K562 (cell line): Measurements from ENCODE around the gene ASB2. TPM values are rescaled to one million over a fixed set of nuclear protein-coding genes. Genes with fewer than 3 reads are reported as not detected.

Source experiments
- DDX20 ChIP-seq: fragments of 450-650 bp; IDR thresholded peaks from 2 replicates; pipeline ENCODE4 v1.6.1; 2016; ENCODE audit warnings: missing genetic modification characterization, low read depth, mild to moderate bottlenecking, missing compliant biosample characterization, moderate library complexity
- PCBP1 ChIP-seq: fragments of 200-400 bp; formaldehyde crosslinking; IDR thresholded peaks from 2 replicates; pipeline ENCODE4 v1.6.1; 2018; ENCODE audit warnings: mild to moderate bottlenecking, low read depth, low read length; ENCODE audit not compliant: poor library complexity, severe bottlenecking
- SAP30 ChIP-seq: fragments of 200-600 bp; sonication (generic); IDR thresholded peaks from 2 replicates; pipeline ENCODE4 v1.6.1; 2012; ENCODE audit warnings: borderline replicate concordance, low read depth, mild to moderate bottlenecking, moderate library complexity, low read length, control low read depth, inconsistent platforms; ENCODE audit not compliant: insufficient read depth, poor library complexity, severe bottlenecking
- SRSF1 ChIP-seq: fragments of 200-400 bp; formaldehyde crosslinking; IDR thresholded peaks from 2 replicates; pipeline ENCODE4 v1.6.1; 2017; ENCODE audit warnings: mild to moderate bottlenecking, low read depth, low read length, moderate library complexity
- ZNF280A ChIP-seq: fragments of 450-650 bp; IDR thresholded peaks from 2 replicates; pipeline ENCODE4 v1.6.1; 2018; ENCODE audit warnings: mild to moderate bottlenecking, low read depth; ENCODE audit not compliant: partially characterized antibody
- ZNF449 ChIP-seq: fragments of 250-450 bp; sonication (Bioruptor Pico); IDR thresholded peaks from 2 replicates; pipeline ENCODE4 v1.8.0; 2022; ENCODE audit warnings: moderate library complexity, mild to moderate bottlenecking, inconsistent platforms
- ZNF551 ChIP-seq: fragments of 250-450 bp; sonication (Bioruptor Pico); IDR thresholded peaks from 2 replicates; pipeline ENCODE4 v1.5.0; 2021; ENCODE audit warnings: mild to moderate bottlenecking, moderate library complexity
- polyA plus RNA-seq, 8 experiments: library from polyadenylated mRNA; depleted of rRNA in 4 of 8; stranded (reverse) in 5 of 8; unstranded in 3 of 8; fragments of >200 nt; fragmentation: Nextera tagmentation in 2 of 8; fragmentation: Illumina TruSeq in 1 of 8; extraction: Ambion mirVana in 2 of 8; extraction: Trizol in 1 of 8; gene quantifications; 2 replicates each; pipeline versions ENCODE4 v1.2.1 to v1.2.3, GENCODE V29; 2011 to 2014; ENCODE audit warnings: inconsistent platforms in 1 of 8, missing spikeins in 1 of 8
- total RNA-seq, 7 experiments: library from RNA; depleted of rRNA in 6 of 7; stranded (reverse); fragments of >200 nt in 6 of 7; fragmentation: Illumina TruSeq in 2 of 7; extraction: Trizol in 2 of 7; gene quantifications; 2 replicates each; pipeline versions ENCODE4 v1.2.1 to v1.2.3, GENCODE V29; 2011 to 2021; ENCODE audit warnings: low replicate concordance in 1 of 7

ASB2 gene
- total and polyA plus RNA-seq, 9 of the 15 experiments (the other 6 are each of a cell fraction or from before 2014, with no cell fraction given) = not detected

GRCh38 chr14:93963692-93964091, 12.7 kb downstream of the ASB2 start (continued):
- TF ChIP-seq DDX20 (no peak), SAP30 (no peak), PCBP1 (no peak), SRSF1 (no peak), ZNF551 (no peak), ZNF449 (CRISPR knock-in tag) (no peak), ZNF280A (no peak)
- TF ChIP-seq, all 486 proteins: peak for 0
